OCI-LY3 (cell line): ENCODE data around the gene CSRNP3.
"Not testable (repeated sequence)": the region's sequence is repeated elsewhere in the genome, so short reads cannot be mapped to it uniquely, and the experiment has no call there.

Source experiments
- CTCF ChIP-seq: fragments of 200-600, 300-600 bp; sonication (generic); IDR thresholded peaks from 2 replicates; pipeline ENCODE4 v1.5.1; 2014; ENCODE audit warnings: antibody characterized with exemption, low read length, low read depth
- EZH2phosphoT487 ChIP-seq: fragments of 200-600 bp; shearing (Covaris generic); IDR thresholded peaks from 2 replicates; pipeline ENCODE4 v1.6.1; 2018; ENCODE audit warnings: antibody characterized with exemption, mixed run types, low read depth

- TF ChIP-seq CTCF, EZH2phosphoT487: not testable (repeated sequence)
These were observed 196.6 kb downstream of the CSRNP3 start for GRCh38 chr2:165666073-165666472.
